Measurements from ENCODE around the gene TRAPPC12. TPM values are rescaled to one million over a fixed set of nuclear protein-coding genes. Genes with fewer than 3 reads are reported as not detected.

The TRAPPC12 gene
- total RNA-seq, 1 donor from 2014 or later, result 101 TPM

- no peak overlapping the region for H3K27ac Mint-ChIP-seq
- no peak overlapping the region for H3K4me3 Mint-ChIP-seq
- peaks cover 19% of the 10 kb centered on the region for H3K36me3 Mint-ChIP-seq (ENCODE audit: low read depth)
- intact Hi-C loops (cut with micrococcal nuclease), result no loop called here
- H3K4me1 Mint-ChIP-seq (ENCODE audit: low read depth), result no peaks in the 10 kb centered on the region
- no peaks in the 10 kb centered on the region for H3K9me3 Mint-ChIP-seq
- H3K27me3 Mint-ChIP-seq (ENCODE audit: insufficient read depth), result no peaks in the 10 kb centered on the region
- no peak for DNase-seq (ENCODE audit: low spot score)
Observed at GRCh38 chr2:3476321-3476984, 97.0 kb downstream of the TRAPPC12 start.

GRCh38 chr2:3476985-3477327, 97.5 kb downstream of the TRAPPC12 start:
- no peak overlapping the region for H3K4me3 Mint-ChIP-seq
- H3K9me3 Mint-ChIP-seq, result no peaks in the 10 kb centered on the region
- H3K27ac Mint-ChIP-seq, result no peak overlapping the region
- no peaks in the 10 kb centered on the region for H3K4me1 Mint-ChIP-seq (ENCODE audit: low read depth)
- intact Hi-C loops (cut with micrococcal nuclease), result no loop called here
- H3K36me3 Mint-ChIP-seq (ENCODE audit: low read depth), result peaks cover 19% of the 10 kb centered on the region
- H3K27me3 Mint-ChIP-seq (ENCODE audit: insufficient read depth), result no peaks in the 10 kb centered on the region
- DNase-seq (ENCODE audit: low spot score), result no peak

GRCh38 chr2:3478846-3479385, 99.4 kb downstream of the TRAPPC12 start:
- no peak overlapping the region for H3K27ac Mint-ChIP-seq
- H3K27me3 Mint-ChIP-seq (ENCODE audit: insufficient read depth), result no peaks in the 10 kb centered on the region
- no peak for DNase-seq (ENCODE audit: low spot score)
- H3K4me1 Mint-ChIP-seq (ENCODE audit: low read depth), result no peaks in the 10 kb centered on the region
- no peaks in the 10 kb centered on the region for H3K9me3 Mint-ChIP-seq
- H3K36me3 Mint-ChIP-seq (ENCODE audit: low read depth), result peaks cover 9% of the 10 kb centered on the region
- no peak overlapping the region for H3K4me3 Mint-ChIP-seq
- intact Hi-C loops (cut with micrococcal nuclease), result no loop called here

- H3K9me3 Mint-ChIP-seq, result no peaks in the 10 kb centered on the region
- no peaks in the 10 kb centered on the region for H3K27me3 Mint-ChIP-seq (ENCODE audit: insufficient read depth)
- H3K4me3 Mint-ChIP-seq, result no peak overlapping the region
- intact Hi-C loops (cut with micrococcal nuclease), result no loop called here
- H3K36me3 Mint-ChIP-seq (ENCODE audit: low read depth), result peaks cover 9% of the 10 kb centered on the region
- no peaks in the 10 kb centered on the region for H3K4me1 Mint-ChIP-seq (ENCODE audit: low read depth)
- no peak for DNase-seq (ENCODE audit: low spot score)
- no peak overlapping the region for H3K27ac Mint-ChIP-seq
Observed at GRCh38 chr2:3479430-3480320, 100.2 kb downstream of the TRAPPC12 start.

GRCh38 chr2:3480352-3481010, 101.0 kb downstream of the TRAPPC12 start:
- Mint-ChIP-seq H3K9me3 (no peaks in the 10 kb centered on the region), H3K36me3 (ENCODE audit: low read depth) (peaks cover 10% of the 10 kb centered on the region), H3K27me3 (ENCODE audit: insufficient read depth) (no peaks in the 10 kb centered on the region), H3K27ac (no peak overlapping the region), H3K4me1 (ENCODE audit: low read depth) (no peaks in the 10 kb centered on the region), H3K4me3 (no peak overlapping the region)
- intact Hi-C loops (cut with micrococcal nuclease), result no loop called here
- DNase-seq (ENCODE audit: low spot score), result no peak

- no peak for DNase-seq (ENCODE audit: low spot score)
- Mint-ChIP-seq H3K27me3 (ENCODE audit: insufficient read depth) (no peaks in the 10 kb centered on the region), H3K36me3 (ENCODE audit: low read depth) (peaks cover 12% of the 10 kb centered on the region), H3K9me3 (no peaks in the 10 kb centered on the region), H3K27ac (no peak overlapping the region), H3K4me1 (ENCODE audit: low read depth) (no peaks in the 10 kb centered on the region), H3K4me3 (no peak overlapping the region)
- intact Hi-C loops (cut with micrococcal nuclease), result no loop called here
Observed at GRCh38 chr2:3481011-3481400, 101.5 kb downstream of the TRAPPC12 start.

- intact Hi-C loops (cut with micrococcal nuclease), result no loop called here
- Mint-ChIP-seq H3K9me3 (no peaks in the 10 kb centered on the region), H3K27ac (no peak overlapping the region), H3K4me1 (ENCODE audit: low read depth) (no peaks in the 10 kb centered on the region), H3K4me3 (no peak overlapping the region), H3K27me3 (ENCODE audit: insufficient read depth) (no peaks in the 10 kb centered on the region), H3K36me3 (ENCODE audit: low read depth) (peaks cover 10% of the 10 kb centered on the region)
- no peak for DNase-seq (ENCODE audit: low spot score)
Observed at GRCh38 chr2:3481736-3482362, 102.4 kb downstream of the TRAPPC12 start.

GRCh38 chr2:3482363-3482821, 102.9 kb downstream of the TRAPPC12 start:
- no peak for DNase-seq (ENCODE audit: low spot score)
- Mint-ChIP-seq H3K36me3 (ENCODE audit: low read depth) (peaks cover 10% of the 10 kb centered on the region), H3K9me3 (no peaks in the 10 kb centered on the region), H3K4me3 (no peak overlapping the region), H3K4me1 (ENCODE audit: low read depth) (no peaks in the 10 kb centered on the region), H3K27me3 (ENCODE audit: insufficient read depth) (no peaks in the 10 kb centered on the region), H3K27ac (no peak overlapping the region)
- intact Hi-C loops (cut with micrococcal nuclease), result no loop called here

- Mint-ChIP-seq H3K4me3 (no peak overlapping the region), H3K4me1 (ENCODE audit: low read depth) (no peaks in the 10 kb centered on the region), H3K9me3 (no peaks in the 10 kb centered on the region), H3K27me3 (ENCODE audit: insufficient read depth) (no peaks in the 10 kb centered on the region), H3K27ac (no peak overlapping the region), H3K36me3 (ENCODE audit: low read depth) (peaks cover 8% of the 10 kb centered on the region)
- intact Hi-C loops (cut with micrococcal nuclease), result no loop called here
- no peak for DNase-seq (ENCODE audit: low spot score)
Observed at GRCh38 chr2:3483227-3483985, 103.9 kb downstream of the TRAPPC12 start.

- Mint-ChIP-seq H3K4me1 (ENCODE audit: low read depth) (no peaks in the 10 kb centered on the region), H3K27me3 (ENCODE audit: insufficient read depth) (no peaks in the 10 kb centered on the region), H3K36me3 (ENCODE audit: low read depth) (peaks cover 8% of the 10 kb centered on the region), H3K4me3 (no peak overlapping the region), H3K27ac (no peak overlapping the region), H3K9me3 (no peaks in the 10 kb centered on the region)
- intact Hi-C loops (cut with micrococcal nuclease), result no loop called here
- no peak for DNase-seq (ENCODE audit: low spot score)
Observed at GRCh38 chr2:3483986-3484960, 104.8 kb downstream of the TRAPPC12 start.

GRCh38 chr2:3485166-3485565, 105.7 kb downstream of the TRAPPC12 start:
- intact Hi-C loops (cut with micrococcal nuclease), result no loop called here
- Mint-ChIP-seq H3K27ac (no peak overlapping the region), H3K36me3 (ENCODE audit: low read depth) (peaks cover 7% of the 10 kb centered on the region), H3K4me3 (no peak overlapping the region), H3K27me3 (ENCODE audit: insufficient read depth) (no peaks in the 10 kb centered on the region), H3K4me1 (ENCODE audit: low read depth) (no peaks in the 10 kb centered on the region), H3K9me3 (no peaks in the 10 kb centered on the region)
- DNase-seq (ENCODE audit: low spot score), result no peak

Measured in activated T-helper 1 cell treated with anti-CD3 and anti-CD28 coated beads, Interleukin-12 subunit alpha, Interleukin-12 subunit beta, Interleukin-2, Interleukin-4 antibody, amounts not matched to agents 30 ng/mL and 10 ng/mL and 1 ng/mL, durations not matched to agents 14 hours and 24 hours and 36 hours (primary cell).